HG02870 (cell line): ENCODE data around the gene ASIC2.

ENCODE experiments used
- ATAC-seq: cut with Tn5 transposase; IDR thresholded peaks from one replicate; pipeline ENCODE4 v1.9.1; 2021; ENCODE audit warnings: mild to moderate bottlenecking, moderate library complexity; ENCODE audit not compliant: unreplicated experiment

ASIC2 gene

GRCh38 chr17:33167736-33168135, 125.4 kb downstream of the ASIC2 start:
- ATAC-seq, result no peak

GRCh38 chr17:33166472-33166871, 126.6 kb downstream of the ASIC2 start:
- ATAC-seq, result no peak

- ATAC-seq, result no peak
Observed at GRCh38 chr17:33164169-33164881, 128.8 kb downstream of the ASIC2 start.

- ATAC-seq, result no peak
Observed at GRCh38 chr17:33163533-33164168, 129.4 kb downstream of the ASIC2 start.

- no peak for ATAC-seq
Observed at GRCh38 chr17:33154869-33155455, 138.1 kb downstream of the ASIC2 start.

- ATAC-seq, result no peak
Observed at GRCh38 chr17:33152783-33153182, 140.3 kb downstream of the ASIC2 start.

GRCh38 chr17:33151565-33151964, 141.5 kb downstream of the ASIC2 start:
- ATAC-seq, result no peak

- no peak for ATAC-seq
Observed at GRCh38 chr17:33145941-33146340, 147.2 kb downstream of the ASIC2 start.

- no peak for ATAC-seq
Observed at GRCh38 chr17:33144837-33145236, 148.3 kb downstream of the ASIC2 start.

GRCh38 chr17:33142705-33143299, 150.3 kb downstream of the ASIC2 start:
- ATAC-seq, result no peak

- no peak for ATAC-seq
Observed at GRCh38 chr17:33140413-33141099, 152.5 kb downstream of the ASIC2 start.

- no peak for ATAC-seq
Observed at GRCh38 chr17:33138627-33139026, 154.5 kb downstream of the ASIC2 start.

GRCh38 chr17:33137426-33137825, 155.7 kb downstream of the ASIC2 start:
- no peak for ATAC-seq

- no peak for ATAC-seq
Observed at GRCh38 chr17:33135691-33136090, 157.4 kb downstream of the ASIC2 start.

GRCh38 chr17:33131620-33132019, 161.5 kb downstream of the ASIC2 start:
- no peak for ATAC-seq

- no peak for ATAC-seq
Observed at GRCh38 chr17:33127706-33128105, 165.4 kb downstream of the ASIC2 start.

- ATAC-seq, result no peak
Observed at GRCh38 chr17:33126086-33126485, 167.0 kb downstream of the ASIC2 start.

- no peak for ATAC-seq
Observed at GRCh38 chr17:33125552-33125950, 167.5 kb downstream of the ASIC2 start.

- no peak for ATAC-seq
Observed at GRCh38 chr17:33124871-33125551, 168.1 kb downstream of the ASIC2 start.

- no peak for ATAC-seq
Observed at GRCh38 chr17:33124185-33124584, 168.9 kb downstream of the ASIC2 start.

GRCh38 chr17:33121756-33122155, 171.3 kb downstream of the ASIC2 start:
- no peak for ATAC-seq
